AG04449 (cell line): ENCODE data around the gene NTF3.

ENCODE experiments used
- CTCF ChIA-PET: fragments of 350-600 bp; formaldehyde crosslinking; extraction: SDS; loops from one replicate; lab custom pipeline; 2021; ENCODE audit warnings: antibody characterized with exemption; lab: Yijun Ruan, JAX
- POLR2A ChIA-PET: fragments of 400-600, 350-600 bp; formaldehyde crosslinking; extraction: SDS; loops from one replicate; lab custom pipeline; 2020; ENCODE audit warnings: antibody characterized with exemption, inconsistent platforms; lab: Yijun Ruan, JAX
- DNase-seq: peaks from one replicate; pipeline ENCODE4 v3.0.0-alpha.2; 2010; ENCODE audit warnings: low read depth, low spot score
- H3K4me3 ChIP-seq: 2 replicates; pipeline ENCODE4 v1.5.1; 2011; ENCODE audit warnings: low read depth, mild to moderate bottlenecking, control low read depth, low read length
- CTCF ChIP-seq: IDR thresholded peaks from one replicate; pipeline ENCODE4 v1.5.1; 2011; ENCODE audit warnings: mild to moderate bottlenecking, moderate library complexity, low read length, control low read depth, inconsistent platforms; ENCODE audit not compliant: insufficient read depth; ENCODE audit errors: missing control alignments

NTF3 gene

GRCh38 chr12:5480218-5480937 lies 48.5 kb downstream of the NTF3 start:
- ChIA-PET POLR2A (no interaction called here), CTCF (interaction anchor here (1.3 to 4.1 kb wide), 2 partner anchors 11 to 168 kb away, joined by 6 to 14 read pairs; no protein-coding TSS in a partner anchor)
- H3K4me3 ChIP-seq: no peak overlapping the region; the same call in 1 of the 2 replicates
- DNase-seq: no peak
- no peak for TF ChIP-seq CTCF

GRCh38 chr12:5480938-5481303 lies 49.0 kb downstream of the NTF3 start:
- DNase-seq: no peak
- no peak overlapping the region; the same call in 1 of the 2 replicates for H3K4me3 ChIP-seq
- TF ChIP-seq CTCF: no peak
- ChIA-PET POLR2A (no interaction called here), CTCF (interaction anchor here (4.1 kb wide), 1 partner anchor 10 kb away, joined by 14 read pairs; no protein-coding TSS in a partner anchor)

- ChIA-PET CTCF (no interaction called here), POLR2A (no interaction called here)
- no peak for DNase-seq
- TF ChIP-seq CTCF: no peak
- H3K4me3 ChIP-seq: no peak overlapping the region
Observed at GRCh38 chr12:5481645-5482044, 49.7 kb downstream of the NTF3 start.

GRCh38 chr12:5484426-5484825 lies 52.5 kb downstream of the NTF3 start:
- CTCF ChIA-PET: interaction anchor here (1.2 to 1.4 kb wide), 3 partner anchors 9 to 165 kb away, joined by 3 read pairs; no protein-coding TSS in a partner anchor
- TF ChIP-seq CTCF: no peak
- no peak for DNase-seq
- H3K4me3 ChIP-seq: no peak overlapping the region
- POLR2A ChIA-PET: no interaction called here

- CTCF ChIA-PET: interaction anchor here (1.2 to 1.4 kb wide), 3 partner anchors 8 to 164 kb away, joined by 3 read pairs; no protein-coding TSS in a partner anchor
- no peak overlapping the region for H3K4me3 ChIP-seq
- POLR2A ChIA-PET: interaction anchor here (0.7 kb wide), 1 partner anchor 294 kb away, joined by 3 read pairs; no protein-coding TSS in a partner anchor
- no peak for DNase-seq
- no peak for TF ChIP-seq CTCF
Observed at GRCh38 chr12:5485454-5485853, 53.5 kb downstream of the NTF3 start.

- DNase-seq: no peak
- ChIA-PET CTCF (interaction anchor here (1.0 to 1.6 kb wide), 7 partner anchors 9 to 258 kb away, joined by 3 to 10 read pairs (median 3); no protein-coding TSS in a partner anchor), POLR2A (interaction anchor here (1.1 to 1.2 kb wide), 2 partner anchors 13 to 127 kb away, joined by 3 to 5 read pairs; no protein-coding TSS in a partner anchor)
- no peak overlapping the region for H3K4me3 ChIP-seq
- TF ChIP-seq CTCF: no peak
Observed at GRCh38 chr12:5487076-5487475, 55.2 kb downstream of the NTF3 start.
